ENCODE measurements around the gene MBD3.

Gene MBD3

GRCh38 chr19:1524287-1524971 is 68.2 kb downstream of the MBD3 start:
- in situ Hi-C loops (cut with MboI; ENCODE audit: low sequenced_read_pairs), result no loop called here
